Mammary epithelial cell (primary cell): Measurements from ENCODE around the gene CDKAL1.

Experiments used
- EZH2 ChIP-seq: IDR thresholded peaks from 2 replicates; pipeline ENCODE4 v1.6.1; 2012; ENCODE audit warnings: low read length, inconsistent platforms, borderline replicate concordance
- TF ChIP-seq, protein P1 (sequence below), 2 donors: IDR thresholded peaks in 1 of 2; conservative IDR thresholded peaks in 1 of 2; 2 replicates each; pipeline ENCODE4 v1.5.1; 2011 to 2012; ENCODE audit warnings: inconsistent platforms in 2 of 2, low read length in 2 of 2, mild to moderate bottlenecking in 2 of 2, control low read depth in 1 of 2, low read depth in 1 of 2; ENCODE audit not compliant: insufficient read depth in 1 of 2; ENCODE audit errors: extremely low read depth in 1 of 2

GRCh38 chr6:20946890-20947289 lies 412.6 kb downstream of the CDKAL1 start:
- TF ChIP-seq, protein P1, sequence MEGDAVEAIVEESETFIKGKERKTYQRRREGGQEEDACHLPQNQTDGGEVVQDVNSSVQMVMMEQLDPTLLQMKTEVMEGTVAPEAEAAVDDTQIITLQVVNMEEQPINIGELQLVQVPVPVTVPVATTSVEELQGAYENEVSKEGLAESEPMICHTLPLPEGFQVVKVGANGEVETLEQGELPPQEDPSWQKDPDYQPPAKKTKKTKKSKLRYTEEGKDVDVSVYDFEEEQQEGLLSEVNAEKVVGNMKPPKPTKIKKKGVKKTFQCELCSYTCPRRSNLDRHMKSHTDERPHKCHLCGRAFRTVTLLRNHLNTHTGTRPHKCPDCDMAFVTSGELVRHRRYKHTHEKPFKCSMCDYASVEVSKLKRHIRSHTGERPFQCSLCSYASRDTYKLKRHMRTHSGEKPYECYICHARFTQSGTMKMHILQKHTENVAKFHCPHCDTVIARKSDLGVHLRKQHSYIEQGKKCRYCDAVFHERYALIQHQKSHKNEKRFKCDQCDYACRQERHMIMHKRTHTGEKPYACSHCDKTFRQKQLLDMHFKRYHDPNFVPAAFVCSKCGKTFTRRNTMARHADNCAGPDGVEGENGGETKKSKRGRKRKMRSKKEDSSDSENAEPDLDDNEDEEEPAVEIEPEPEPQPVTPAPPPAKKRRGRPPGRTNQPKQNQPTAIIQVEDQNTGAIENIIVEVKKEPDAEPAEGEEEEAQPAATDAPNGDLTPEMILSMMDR (conservative IDR thresholded peaks at IDR 0.05 in 1 of 2, IDR thresholded peaks at IDR 0.05 in 1 of 2; ENCODE audit: extremely low read depth in 1 of 2, insufficient read depth in 1 of 2, low read depth in 1 of 2, low read length in 2 of 2): no peak
- no peak for TF ChIP-seq EZH2
